K562 (cell line): ENCODE results near the gene DPP10. TPM values are rescaled to one million over a fixed set of nuclear protein-coding genes. Genes with fewer than 3 reads are reported as not detected.
A peak's percentile ranks its signal among the peaks of the same experiment; 100 is the strongest.

Source experiments
- ATAC-seq: fragments of 200-7000 bp; cut with Tn5 transposase; 3 replicates; pipeline ENCODE4 v1.9.1; 2020; ENCODE audit warnings: moderate library complexity
- BruUV-seq: library from RNA; stranded (reverse); fragments of 400-500 nt; replicated peaks from 2 replicates; lab custom pipeline; 2021; lab: Mats Ljungman, UMichigan
- CTCF ChIA-PET: fragments of 300-600 bp; formaldehyde crosslinking; extraction: SDS; loops from one replicate; lab custom pipeline; 2021; ENCODE audit warnings: low intra/inter-chr PET ratio; lab: Yijun Ruan, JAX
- POLR2A ChIA-PET: fragments of 300-600, 350-650 bp; sonication (Branson Sonifier 250); formaldehyde crosslinking; extraction: SDS; loops from one replicate; lab custom pipeline; 2021; ENCODE audit warnings: antibody characterized with exemption, inconsistent platforms; lab: Yijun Ruan, JAX
- DNase-seq, 4 experiments: peaks; one replicate each; pipeline versions ENCODE4 v3.0.0 to v3.0.0-alpha.2; 2011 to 2018; ENCODE audit warnings: low spot score in 3 of 4, mixed read lengths in 3 of 4; ENCODE audit errors: extremely low read depth in 1 of 4
- FAIRE-seq: peaks from 2 replicates; lab custom pipeline; 2011; peaks lifted over from hg19 to GRCh38; lab: Jason Lieb, UNC
- H2AFZ ChIP-seq: 2 replicates; pipeline ENCODE4 v1.6.0; 2011; ENCODE audit warnings: low read depth, low read length, control low read depth, inconsistent platforms
- H3K27ac ChIP-seq: fragments of 200-600 bp; 3 replicates; pipeline ENCODE4 v1.8.0; 2011; ENCODE audit warnings: low read depth, mild to moderate bottlenecking, control low read depth, inconsistent platforms, low read length, moderate library complexity, mixed read lengths; ENCODE audit errors: extremely low read depth
- H3K27me3 ChIP-seq, 2 experiments: fragments of 300-600 bp in 1 of 2; 2 replicates in 1 of 2; 3 replicates in 1 of 2; pipeline versions ENCODE4 v1.6.0 to v1.8.0; 2011; ENCODE audit warnings: inconsistent platforms in 2 of 2, low read length in 2 of 2, mild to moderate bottlenecking in 1 of 2, mixed read lengths in 1 of 2, moderate library complexity in 1 of 2; ENCODE audit not compliant: control insufficient read depth in 2 of 2, insufficient read depth in 2 of 2
- H3K36me3 ChIP-seq: fragments of 300-600 bp; 3 replicates; pipeline ENCODE4 v1.8.0; 2011; ENCODE audit warnings: mild to moderate bottlenecking, low read length, inconsistent platforms; ENCODE audit not compliant: control insufficient read depth, insufficient read depth
- H3K4me1 ChIP-seq, 2 experiments: fragments of 200-600 bp in 1 of 2; replicated peaks in 1 of 2; 2 replicates in 1 of 2; 3 replicates in 1 of 2; pipeline versions ENCODE4 v1.5.1 to v1.8.0; 2011; ENCODE audit warnings: inconsistent platforms in 2 of 2, low read length in 2 of 2, mild to moderate bottlenecking in 1 of 2, mixed read lengths in 1 of 2, moderate library complexity in 1 of 2; ENCODE audit not compliant: control insufficient read depth in 2 of 2, insufficient read depth in 2 of 2
- H3K4me2 ChIP-seq: 2 replicates; pipeline ENCODE4 v1.6.1; 2011; ENCODE audit warnings: low read length, control low read depth, inconsistent platforms, mixed read lengths; ENCODE audit not compliant: insufficient read depth
- H3K4me3 ChIP-seq: fragments of 200-600 bp; sonication (generic), shearing (Covaris generic); 2 replicates; pipeline ENCODE4 v1.5.1; 2016; ENCODE audit warnings: control low read depth, inconsistent platforms
- H3K79me2 ChIP-seq: fragments of 200-600 bp; 3 replicates; pipeline ENCODE4 v1.8.0; 2011; ENCODE audit warnings: low read length, inconsistent platforms; ENCODE audit not compliant: control insufficient read depth, insufficient read depth
- H3K9ac ChIP-seq, 2 experiments: 2 replicates each; pipeline versions ENCODE4 v1.6.0 to v1.6.1; 2011; ENCODE audit warnings: low read depth in 2 of 2, low read length in 2 of 2, control low read depth in 1 of 2, inconsistent platforms in 1 of 2, mild to moderate bottlenecking in 1 of 2, mixed read lengths in 1 of 2; ENCODE audit not compliant: insufficient read depth in 1 of 2
- H3K9me1 ChIP-seq: one replicate; pipeline ENCODE4 v1.6.0; 2011; ENCODE audit warnings: inconsistent platforms, mild to moderate bottlenecking, low read length, moderate library complexity; ENCODE audit not compliant: control insufficient read depth, insufficient read depth
- H3K9me3 ChIP-seq: replicated peaks from 2 replicates; pipeline ENCODE4 v1.5.1; 2011; ENCODE audit warnings: low read depth, low read length, inconsistent platforms; ENCODE audit not compliant: control insufficient read depth, insufficient read depth
- H4K20me1 ChIP-seq: replicated peaks from 2 replicates; pipeline ENCODE4 v1.6.1; 2011; ENCODE audit warnings: low read length, inconsistent platforms, mixed read lengths; ENCODE audit not compliant: control insufficient read depth, insufficient read depth
- E2F1 ChIP-seq: sonication (generic); formaldehyde crosslinking; IDR thresholded peaks from 2 replicates; pipeline ENCODE4 v1.8.1; 2023; ENCODE audit warnings: mild to moderate bottlenecking, missing genetic modification reagents, moderate library complexity
- ELF1 ChIP-seq: fragments of 200-800 bp; sonication (Bioruptor generic); IDR thresholded peaks from 2 replicates; pipeline ENCODE4 v1.6.1; 2016; ENCODE audit warnings: missing genetic modification characterization, missing compliant biosample characterization
- HES1 ChIP-seq: fragments of 450-650 bp; IDR thresholded peaks from 2 replicates; pipeline ENCODE4 v1.6.1; 2016; ENCODE audit warnings: low read depth, mild to moderate bottlenecking, moderate library complexity
- MAFF ChIP-seq: IDR thresholded peaks from 2 replicates; pipeline ENCODE4 v1.6.1; 2012; ENCODE audit warnings: low read length, improper control_type of control experiment
- MAFG ChIP-seq: fragments of 450-650 bp; conservative IDR thresholded peaks from 2 replicates; pipeline ENCODE4 v1.6.1; 2016; ENCODE audit warnings: missing genetic modification characterization, missing compliant biosample characterization
- MAFK ChIP-seq: IDR thresholded peaks from 2 replicates; pipeline ENCODE4 v1.6.1; 2011; ENCODE audit warnings: low read length, improper control_type of control experiment
- MAX ChIP-seq: sonication (generic); formaldehyde crosslinking; IDR thresholded peaks from 2 replicates; pipeline ENCODE4 v1.9.0; 2022; ENCODE audit warnings: mild to moderate bottlenecking, missing genetic modification reagents
- NFE2 ChIP-seq: IDR thresholded peaks from 2 replicates; pipeline ENCODE4 v1.6.1; 2014; ENCODE audit warnings: antibody characterized with exemption, low read depth
- NFE2L1 ChIP-seq: fragments of 450-650 bp; IDR thresholded peaks from 2 replicates; pipeline ENCODE4 v1.6.1; 2016; ENCODE audit warnings: missing genetic modification characterization, low read depth, mild to moderate bottlenecking, missing compliant biosample characterization, moderate library complexity, borderline replicate concordance
- RNF219 ChIP-seq: fragments of 250-450 bp; sonication (Bioruptor Pico); IDR thresholded peaks from 2 replicates; pipeline ENCODE4 v1.5.0; 2022; ENCODE audit warnings: mild to moderate bottlenecking
- SMAD2 ChIP-seq: fragments of 150-350 bp; IDR thresholded peaks from 2 replicates; pipeline ENCODE4 v1.6.1; 2014; ENCODE audit warnings: low read depth, mild to moderate bottlenecking, low read length
- ZBTB33 ChIP-seq: sonication (generic); formaldehyde crosslinking; IDR thresholded peaks from 2 replicates; pipeline ENCODE4 v1.8.1; 2023; ENCODE audit warnings: mild to moderate bottlenecking, missing genetic modification reagents
- ZNF644 ChIP-seq: fragments of 200-800 bp; sonication (Bioruptor generic); IDR thresholded peaks from 2 replicates; pipeline ENCODE4 v1.6.1; 2016; ENCODE audit warnings: low read depth, missing genetic modification characterization, missing compliant biosample characterization
- WGBS: fragments of 100-300 bp; shearing (Covaris generic); methylation state at CpG from one replicate; pipeline ENCODE4 v1.1.6; 2016; ENCODE audit warnings: low coverage, mixed read lengths; ENCODE audit not compliant: insufficient coverage; ENCODE audit errors: missing lambda C conversion rate; 5-methylcytosine and 5-hydroxymethylcytosine counted together
- in situ Hi-C: fragments of 300-500 bp; cut with MboI; formaldehyde crosslinking; loops from 4 replicates; pipeline ENCODE4 v1.15.0; 2018; ENCODE audit warnings: inconsistent platforms, mixed read lengths
- intact Hi-C: fragments of 100-400 bp; cut with micrococcal nuclease; formaldehyde crosslinking; loops from 2 replicates; pipeline ENCODE4 v1.14.2; 2022
- polyA plus RNA-seq, 8 experiments: library from polyadenylated mRNA; depleted of rRNA in 4 of 8; stranded (reverse) in 5 of 8; unstranded in 3 of 8; fragments of >200 nt; fragmentation: Nextera tagmentation in 2 of 8; fragmentation: Illumina TruSeq in 1 of 8; extraction: Ambion mirVana in 2 of 8; extraction: Trizol in 1 of 8; gene quantifications; 2 replicates each; pipeline versions ENCODE4 v1.2.1 to v1.2.3, GENCODE V29; 2011 to 2014; ENCODE audit warnings: inconsistent platforms in 1 of 8, missing spikeins in 1 of 8
- total RNA-seq, 7 experiments: library from RNA; depleted of rRNA in 6 of 7; stranded (reverse); fragments of >200 nt in 6 of 7; fragmentation: Illumina TruSeq in 2 of 7; extraction: Trizol in 2 of 7; gene quantifications; 2 replicates each; pipeline versions ENCODE4 v1.2.1 to v1.2.3, GENCODE V29; 2011 to 2021; ENCODE audit warnings: low replicate concordance in 1 of 7

Gene DPP10
- total and polyA plus RNA-seq, 9 of the 15 experiments (the other 6 are each of a cell fraction or from before 2014, with no cell fraction given), result not detected

- TF ChIP-seq E2F1 (no peak), MAX (no peak), RNF219 (CRISPR knock-in tag) (no peak)
These were observed 682.4 kb downstream of the DPP10 start (continued) for GRCh38 chr2:115124817-115125216.

- in situ Hi-C loops (no loop called here), intact Hi-C loops (no loop called here)
- H3K9ac ChIP-seq, result no peak overlapping the region
- no peaks in the 10 kb centered on the region for H3K79me2 ChIP-seq
- H3K36me3 ChIP-seq, result no peaks in the 10 kb centered on the region
- no peaks in the 10 kb centered on the region for H3K27me3 ChIP-seq
- ChIA-PET CTCF (no interaction called here), POLR2A (no interaction called here)
- H2AFZ ChIP-seq, result no peak overlapping the region
- WGBS, result 0% methylated on average over 3 of the region's 3 CpGs
- ATAC-seq (no peak), DNase-seq (no peak), FAIRE-seq (no peak)
- no peak overlapping the region for H3K4me3 ChIP-seq
- H4K20me1 ChIP-seq, result no peaks in the 10 kb centered on the region
- no peaks in the 10 kb centered on the region for H3K9me1 ChIP-seq
- H3K4me2 ChIP-seq, result no peak overlapping the region
- BruUV-seq, result no TSS peak
- H3K9me3 ChIP-seq, result 0 out of 2 replicates have a peak, but pooled peaks cover 2% of the 10 kb centered on the region
- no peaks in the 10 kb centered on the region for H3K4me1 ChIP-seq
- no peak overlapping the region for H3K27ac ChIP-seq
- TF ChIP-seq ELF1 (no peak), NFE2 (peak; percentile 53), MAFK (peak; percentile 58), ZNF644 (tag) (no peak), SMAD2 (no peak), ZBTB33 (CRISPR knock-in tag) (no peak), MAX (no peak), HES1 (no peak), NFE2L1 (tag) (peak; percentile 50; the same call in 1 of the 2 replicates), MAFG (tag) (peak; percentile 72), MAFF (peak; percentile 61)
These were observed 687.1 kb downstream of the DPP10 start for GRCh38 chr2:115129536-115129935.
